Central memory CD8-positive, alpha-beta T cell (primary cell): ENCODE data around the gene CCBE1.

Experiments used
- ATAC-seq: fragments of 150-1000 bp; cut with Tn5 transposase; replicated peaks from 2 replicates; pipeline ENCODE4 v1.10.0; 2022; ENCODE audit warnings: mild to moderate bottlenecking, moderate FRiP score, moderate number of reproducible peaks; ENCODE audit not compliant: poor library complexity, severe bottlenecking; ENCODE audit errors: extremely low read depth
- DNase-seq, 2 donors: peaks; one replicate each; pipeline ENCODE4 v3.0.0; 2021; ENCODE audit warnings: low spot score in 2 of 2
- H3K27ac Mint-ChIP-seq: one replicate; pipeline ENCODE4 v1.8.0; 2022; ENCODE audit warnings: low read depth, mild to moderate bottlenecking, moderate library complexity, mixed read lengths
- H3K27me3 Mint-ChIP-seq: one replicate; pipeline ENCODE4 v1.8.0; 2022; ENCODE audit warnings: mixed read lengths
- H3K36me3 Mint-ChIP-seq: one replicate; pipeline ENCODE4 v1.8.0; 2022; ENCODE audit warnings: mild to moderate bottlenecking, moderate library complexity, mixed read lengths; ENCODE audit not compliant: insufficient read depth
- H3K4me1 Mint-ChIP-seq: one replicate; pipeline ENCODE4 v1.8.0; 2022; ENCODE audit warnings: mixed read lengths
- H3K4me3 Mint-ChIP-seq: one replicate; pipeline ENCODE4 v1.8.0; 2022; ENCODE audit warnings: mild to moderate bottlenecking, moderate library complexity, mixed read lengths
- H3K9me3 Mint-ChIP-seq: one replicate; pipeline ENCODE4 v1.8.0; 2022; ENCODE audit warnings: mixed read lengths

The CCBE1 gene

GRCh38 chr18:59546188-59546587 lies 151.0 kb downstream of the CCBE1 start:
- H3K27ac Mint-ChIP-seq, result no peak overlapping the region
- peaks cover 14% of the 10 kb centered on the region for H3K27me3 Mint-ChIP-seq
- H3K36me3 Mint-ChIP-seq, result no peaks in the 10 kb centered on the region
- no peaks in the 10 kb centered on the region for H3K4me1 Mint-ChIP-seq
- no peak overlapping the region for H3K4me3 Mint-ChIP-seq
- DNase-seq (no peak), ATAC-seq (no peak)
- H3K9me3 Mint-ChIP-seq, result no peaks in the 10 kb centered on the region

GRCh38 chr18:59540780-59541179 lies 156.4 kb downstream of the CCBE1 start:
- H3K27ac Mint-ChIP-seq, result no peak overlapping the region
- ATAC-seq (no peak), DNase-seq (no peak)
- no peaks in the 10 kb centered on the region for H3K4me1 Mint-ChIP-seq
- H3K4me3 Mint-ChIP-seq, result no peak overlapping the region
- H3K9me3 Mint-ChIP-seq, result no peaks in the 10 kb centered on the region
- no peaks in the 10 kb centered on the region for H3K36me3 Mint-ChIP-seq
- H3K27me3 Mint-ChIP-seq, result no peaks in the 10 kb centered on the region

- no peak overlapping the region for H3K4me3 Mint-ChIP-seq
- no peaks in the 10 kb centered on the region for H3K9me3 Mint-ChIP-seq
- H3K27me3 Mint-ChIP-seq, result peaks cover under 1% of the 10 kb centered on the region
- H3K4me1 Mint-ChIP-seq, result no peaks in the 10 kb centered on the region
- no peak overlapping the region for H3K27ac Mint-ChIP-seq
- ATAC-seq (no peak), DNase-seq (no peak)
- H3K36me3 Mint-ChIP-seq, result no peaks in the 10 kb centered on the region
Measured at GRCh38 chr18:59540346-59540745, 156.9 kb downstream of the CCBE1 start.

GRCh38 chr18:59539108-59539507 lies 158.1 kb downstream of the CCBE1 start:
- no peak overlapping the region for H3K27ac Mint-ChIP-seq
- DNase-seq (no peak), ATAC-seq (no peak)
- no peaks in the 10 kb centered on the region for H3K9me3 Mint-ChIP-seq
- H3K4me1 Mint-ChIP-seq, result no peaks in the 10 kb centered on the region
- no peak overlapping the region for H3K4me3 Mint-ChIP-seq
- no peaks in the 10 kb centered on the region for H3K36me3 Mint-ChIP-seq
- peaks cover 8% of the 10 kb centered on the region for H3K27me3 Mint-ChIP-seq

GRCh38 chr18:59537579-59537978 lies 159.6 kb downstream of the CCBE1 start:
- no peaks in the 10 kb centered on the region for H3K4me1 Mint-ChIP-seq
- H3K4me3 Mint-ChIP-seq, result no peak overlapping the region
- DNase-seq (no peak), ATAC-seq (no peak)
- H3K27ac Mint-ChIP-seq, result no peak overlapping the region
- H3K27me3 Mint-ChIP-seq, result peaks cover 12% of the 10 kb centered on the region
- no peaks in the 10 kb centered on the region for H3K36me3 Mint-ChIP-seq
- no peaks in the 10 kb centered on the region for H3K9me3 Mint-ChIP-seq

GRCh38 chr18:59536166-59536565 lies 161.1 kb downstream of the CCBE1 start:
- no peak for ATAC-seq
- Mint-ChIP-seq H3K36me3 (no peaks in the 10 kb centered on the region), H3K9me3 (no peaks in the 10 kb centered on the region)

GRCh38 chr18:59535055-59535454 lies 162.2 kb downstream of the CCBE1 start:
- Mint-ChIP-seq H3K27ac (no peak overlapping the region), H3K4me3 (no peak overlapping the region), H3K9me3 (no peaks in the 10 kb centered on the region), H3K4me1 (no peaks in the 10 kb centered on the region), H3K27me3 (peaks cover 18% of the 10 kb centered on the region), H3K36me3 (no peaks in the 10 kb centered on the region)
- DNase-seq, result no peak
- ATAC-seq, result no peak

More at GRCh38 chr18:59536166-59536565, 161.1 kb downstream of the CCBE1 start:
- peaks cover 18% of the 10 kb centered on the region for H3K27me3 Mint-ChIP-seq
- no peak overlapping the region for H3K4me3 Mint-ChIP-seq
- H3K4me1 Mint-ChIP-seq, result no peaks in the 10 kb centered on the region
- DNase-seq, result no peak
- H3K27ac Mint-ChIP-seq, result no peak overlapping the region

GRCh38 chr18:59528866-59529265 lies 168.4 kb downstream of the CCBE1 start:
- Mint-ChIP-seq H3K4me1 (no peaks in the 10 kb centered on the region), H3K36me3 (no peaks in the 10 kb centered on the region), H3K9me3 (peaks cover 7% of the 10 kb centered on the region), H3K27ac (no peak overlapping the region), H3K27me3 (peaks cover 20% of the 10 kb centered on the region), H3K4me3 (no peak overlapping the region)
- no peak for ATAC-seq
- no peak for DNase-seq

- Mint-ChIP-seq H3K27ac (no peak overlapping the region), H3K36me3 (no peaks in the 10 kb centered on the region), H3K4me1 (no peaks in the 10 kb centered on the region), H3K9me3 (no peaks in the 10 kb centered on the region), H3K27me3 (no peaks in the 10 kb centered on the region), H3K4me3 (no peak overlapping the region)
- ATAC-seq, result no peak
- no peak for DNase-seq
Measured at GRCh38 chr18:59520562-59521355, 176.5 kb downstream of the CCBE1 start.

- H3K27me3 Mint-ChIP-seq, result peaks cover under 1% of the 10 kb centered on the region
- DNase-seq (no peak), ATAC-seq (no peak)
- H3K27ac Mint-ChIP-seq, result no peak overlapping the region
- no peaks in the 10 kb centered on the region for H3K36me3 Mint-ChIP-seq
- H3K4me1 Mint-ChIP-seq, result no peaks in the 10 kb centered on the region
- H3K9me3 Mint-ChIP-seq, result no peaks in the 10 kb centered on the region
- no peak overlapping the region for H3K4me3 Mint-ChIP-seq
Measured at GRCh38 chr18:59518705-59519104, 178.5 kb downstream of the CCBE1 start.

- DNase-seq (no peak), ATAC-seq (no peak)
- Mint-ChIP-seq H3K4me3 (no peak overlapping the region), H3K4me1 (no peaks in the 10 kb centered on the region), H3K27me3 (peaks cover 12% of the 10 kb centered on the region), H3K9me3 (no peaks in the 10 kb centered on the region), H3K27ac (no peak overlapping the region), H3K36me3 (no peaks in the 10 kb centered on the region)
Measured at GRCh38 chr18:59517446-59518165, 179.6 kb downstream of the CCBE1 start.

- Mint-ChIP-seq H3K9me3 (no peaks in the 10 kb centered on the region), H3K27ac (no peak overlapping the region)
- no peak for DNase-seq
Measured at GRCh38 chr18:59516356-59517155, 180.7 kb downstream of the CCBE1 start.

More at GRCh38 chr18:59516356-59517155, 180.7 kb downstream of the CCBE1 start:
- Mint-ChIP-seq H3K36me3 (no peaks in the 10 kb centered on the region), H3K4me3 (no peak overlapping the region), H3K27me3 (peaks cover 22% of the 10 kb centered on the region), H3K4me1 (no peaks in the 10 kb centered on the region)
- no peak for ATAC-seq
